Activated CD4-positive, CD25-positive, alpha-beta regulatory T cell treated with anti-CD3 and anti-CD28 coated beads, Interleukin-2, amount 50 U/mL, for 72 hours (primary cell): ENCODE measurements around the gene ZNF235.
"Not testable (repeated sequence)": the region's sequence is repeated elsewhere in the genome, so short reads cannot be mapped to it uniquely, and the experiment has no call there.

Experiments
- DNase-seq: peaks from one replicate; pipeline ENCODE4 v3.0.0; 2021

The ZNF235 gene

GRCh38 chr19:44255705-44256411 is 49.0 kb downstream of the ZNF235 start:
- no peak for DNase-seq

- DNase-seq = no peak
Observed at GRCh38 chr19:44254496-44254895, 50.3 kb downstream of the ZNF235 start.

GRCh38 chr19:44253392-44253791 is 51.4 kb downstream of the ZNF235 start:
- DNase-seq = not testable (repeated sequence)

- DNase-seq = not testable (repeated sequence)
Observed at GRCh38 chr19:44252332-44252731, 52.5 kb downstream of the ZNF235 start.

GRCh38 chr19:44236384-44236783 is 68.4 kb downstream of the ZNF235 start:
- no peak for DNase-seq
